Gastroesophageal sphincter (tissue), 3 donors: Measurements from ENCODE around the gene RHBDD3.

Experiments used
- POLR2A ChIP-seq, 2 donors: fragments of 450-650 bp; IDR thresholded peaks; one replicate each; pipeline ENCODE4 v1.6.1; 2017; ENCODE audit warnings: antibody characterized with exemption in 2 of 2, mild to moderate bottlenecking in 2 of 2, moderate library complexity in 1 of 2
- POLR2AphosphoS5 ChIP-seq: sonication (generic); formaldehyde crosslinking; IDR thresholded peaks from one replicate; pipeline ENCODE4 v1.6.1; 2017; ENCODE audit warnings: antibody characterized with exemption
- TF ChIP-seq, protein P1 (sequence below), 4 experiments: fragments of 200-600 bp in 2 of 4; fragments of 450-650 bp in 2 of 4; sonication (generic) in 1 of 4; IDR thresholded peaks; one replicate each; pipeline ENCODE4 v1.5.1; 2017 to 2019; ENCODE audit warnings: antibody characterized with exemption in 4 of 4, mild to moderate bottlenecking in 2 of 4, moderate library complexity in 2 of 4

DNA sequence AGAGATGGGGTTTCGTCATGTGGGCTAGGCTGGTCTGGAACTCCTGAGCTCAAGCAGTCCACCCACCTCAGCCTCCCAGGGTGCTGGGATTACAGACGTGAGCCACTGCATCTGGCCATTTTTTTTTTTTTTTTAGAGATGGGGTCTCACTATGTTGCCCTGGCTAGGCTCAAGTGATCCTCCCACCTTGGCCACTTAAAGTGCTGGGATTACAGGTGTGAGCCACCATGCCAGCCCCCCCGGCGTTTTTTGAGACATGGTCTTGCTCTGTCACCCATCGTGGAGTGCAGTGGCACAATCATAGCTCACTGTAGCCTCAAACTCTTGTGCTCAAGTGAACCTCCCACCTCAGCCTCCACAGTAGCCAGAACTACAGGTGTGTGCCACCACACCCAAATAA lies 16.5 kb downstream of the RHBDD3 start:
- TF ChIP-seq, protein P1, sequence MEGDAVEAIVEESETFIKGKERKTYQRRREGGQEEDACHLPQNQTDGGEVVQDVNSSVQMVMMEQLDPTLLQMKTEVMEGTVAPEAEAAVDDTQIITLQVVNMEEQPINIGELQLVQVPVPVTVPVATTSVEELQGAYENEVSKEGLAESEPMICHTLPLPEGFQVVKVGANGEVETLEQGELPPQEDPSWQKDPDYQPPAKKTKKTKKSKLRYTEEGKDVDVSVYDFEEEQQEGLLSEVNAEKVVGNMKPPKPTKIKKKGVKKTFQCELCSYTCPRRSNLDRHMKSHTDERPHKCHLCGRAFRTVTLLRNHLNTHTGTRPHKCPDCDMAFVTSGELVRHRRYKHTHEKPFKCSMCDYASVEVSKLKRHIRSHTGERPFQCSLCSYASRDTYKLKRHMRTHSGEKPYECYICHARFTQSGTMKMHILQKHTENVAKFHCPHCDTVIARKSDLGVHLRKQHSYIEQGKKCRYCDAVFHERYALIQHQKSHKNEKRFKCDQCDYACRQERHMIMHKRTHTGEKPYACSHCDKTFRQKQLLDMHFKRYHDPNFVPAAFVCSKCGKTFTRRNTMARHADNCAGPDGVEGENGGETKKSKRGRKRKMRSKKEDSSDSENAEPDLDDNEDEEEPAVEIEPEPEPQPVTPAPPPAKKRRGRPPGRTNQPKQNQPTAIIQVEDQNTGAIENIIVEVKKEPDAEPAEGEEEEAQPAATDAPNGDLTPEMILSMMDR (IDR thresholded peaks at IDR 0.05) = no peak
- TF ChIP-seq POLR2AphosphoS5 (no peak), POLR2A (IDR thresholded peaks at IDR 0.05) (no peak)
